Muscle layer of colon (tissue), 2 donors: ENCODE results near the gene C17orf107.
A peak's percentile ranks its signal among the peaks of the same experiment; 100 is the strongest.
"Not testable (repeated sequence)": the region's sequence is repeated elsewhere in the genome, so short reads cannot be mapped to it uniquely, and the experiment has no call there.

Source experiments
- H3K27ac ChIP-seq: one replicate; pipeline ENCODE4 v1.7.0; 2013; ENCODE audit warnings: low read depth, mild to moderate bottlenecking, low read length, moderate library complexity
- H3K27me3 ChIP-seq, 2 donors: one replicate each; pipeline ENCODE4 v1.7.0; 2013; ENCODE audit warnings: low read length in 2 of 2, mild to moderate bottlenecking in 2 of 2; ENCODE audit not compliant: insufficient read depth in 2 of 2, control insufficient read depth in 1 of 2
- H3K36me3 ChIP-seq: one replicate; pipeline ENCODE4 v1.7.0; 2013; ENCODE audit warnings: mild to moderate bottlenecking, low read length; ENCODE audit not compliant: insufficient read depth
- H3K4me1 ChIP-seq: one replicate; pipeline ENCODE4 v1.7.0; 2013; ENCODE audit warnings: mild to moderate bottlenecking, low read length; ENCODE audit not compliant: insufficient read depth
- H3K4me3 ChIP-seq, 2 donors: one replicate each; pipeline ENCODE4 v1.7.0; 2013; ENCODE audit warnings: low read length in 2 of 2, low read depth in 1 of 2, mild to moderate bottlenecking in 1 of 2, moderate library complexity in 1 of 2
- H3K9ac ChIP-seq: one replicate; pipeline ENCODE4 v1.7.0; 2013; ENCODE audit warnings: low read length
- H3K9me3 ChIP-seq: one replicate; pipeline ENCODE4 v1.7.0; 2013; ENCODE audit warnings: mild to moderate bottlenecking, low read length
- donor health status: abdominal sarcoma.
- donor health status: Adenocarcinoma of cecum.

C17orf107 gene

GRCh38 chr17:4858882-4859260 is 40.5 kb upstream of the C17orf107 start:
- Histone ChIP-seq H3K9me3 (no peaks in the 10 kb centered on the region), H3K27ac (peak overlapping the region; percentile 27), H3K36me3 (peaks cover 5% of the 10 kb centered on the region), H3K4me3 (no peak overlapping the region), H3K27me3 (no peaks in the 10 kb centered on the region), H3K4me1 (peaks cover 17% of the 10 kb centered on the region), H3K9ac (no peak overlapping the region)

DNA sequence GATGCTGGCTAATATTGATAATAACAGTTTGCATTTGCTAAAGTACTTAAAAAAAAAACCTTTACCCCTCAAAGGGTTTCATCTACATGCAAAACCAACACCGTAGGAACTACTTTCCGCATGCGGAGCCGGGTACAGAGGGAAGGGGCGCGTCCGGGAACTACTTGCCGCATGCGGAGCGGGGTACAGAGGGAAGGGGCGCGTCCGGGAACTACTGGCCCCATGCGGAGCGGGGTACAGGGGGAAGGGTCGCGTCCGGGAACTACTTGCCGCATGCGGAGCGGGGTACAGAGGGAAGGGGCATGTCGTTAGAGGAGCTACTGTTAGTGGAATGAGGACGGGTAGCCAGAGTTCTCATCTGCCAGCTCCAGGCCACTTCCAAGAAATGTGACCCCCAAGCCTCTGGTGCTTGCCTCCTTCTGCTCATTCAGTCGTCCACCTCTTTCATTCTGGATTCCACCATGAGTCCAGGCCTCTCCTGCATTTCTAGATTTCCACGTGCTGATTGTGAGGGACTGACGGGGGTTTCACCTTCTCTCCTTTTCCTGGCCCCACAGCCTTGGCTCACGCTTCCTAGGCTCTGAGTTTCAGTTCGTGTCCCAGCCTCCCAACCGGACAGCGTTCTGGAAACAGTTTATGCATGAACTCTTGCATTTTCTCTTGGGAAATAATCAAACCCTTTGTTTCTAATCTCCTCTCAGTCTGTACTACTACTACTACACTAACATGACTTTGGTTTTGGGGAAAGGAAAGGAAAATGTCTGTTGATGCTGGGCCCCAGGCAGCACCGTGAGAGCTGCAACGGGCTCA is 39.3 kb upstream of the C17orf107 start:
- peaks cover 17% of the 10 kb centered on the region for H3K4me1 ChIP-seq
- H3K4me3 ChIP-seq: no peak overlapping the region

DNA sequence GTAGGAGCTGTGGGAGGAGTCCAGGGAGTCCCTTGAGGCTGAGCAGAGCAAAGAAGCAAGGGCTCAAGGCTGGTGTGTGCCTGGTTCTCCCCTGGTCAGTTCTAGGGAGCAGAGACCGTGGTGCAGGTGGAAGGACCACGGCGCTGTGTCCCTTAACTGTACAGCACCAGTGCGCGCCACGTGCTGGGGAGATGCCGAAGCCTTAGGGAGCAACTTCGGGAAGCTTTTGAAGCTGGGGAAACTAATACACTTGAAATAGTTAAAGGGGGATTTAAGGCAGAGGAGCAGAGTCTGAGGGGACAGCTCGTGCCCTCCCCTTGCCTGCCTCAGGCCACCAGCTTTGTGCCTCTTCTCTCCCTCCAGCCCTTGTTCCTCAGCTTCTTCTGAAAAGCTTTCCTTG is 38.7 kb upstream of the C17orf107 start:
- Histone ChIP-seq H3K4me3 (no peak overlapping the region), H3K9ac (no peak overlapping the region), H3K27ac (no peak overlapping the region), H3K27me3 (no peaks in the 10 kb centered on the region), H3K36me3 (peaks cover 5% of the 10 kb centered on the region), H3K4me1 (peaks cover 17% of the 10 kb centered on the region), H3K9me3 (no peaks in the 10 kb centered on the region)

More for the DNA sequence above, 39.3 kb upstream of the C17orf107 start:
- H3K27me3 ChIP-seq: no peaks in the 10 kb centered on the region
- peaks cover 5% of the 10 kb centered on the region for H3K36me3 ChIP-seq
- H3K9ac ChIP-seq: no peak overlapping the region
- H3K9me3 ChIP-seq: no peaks in the 10 kb centered on the region
- no peak overlapping the region for H3K27ac ChIP-seq

DNA sequence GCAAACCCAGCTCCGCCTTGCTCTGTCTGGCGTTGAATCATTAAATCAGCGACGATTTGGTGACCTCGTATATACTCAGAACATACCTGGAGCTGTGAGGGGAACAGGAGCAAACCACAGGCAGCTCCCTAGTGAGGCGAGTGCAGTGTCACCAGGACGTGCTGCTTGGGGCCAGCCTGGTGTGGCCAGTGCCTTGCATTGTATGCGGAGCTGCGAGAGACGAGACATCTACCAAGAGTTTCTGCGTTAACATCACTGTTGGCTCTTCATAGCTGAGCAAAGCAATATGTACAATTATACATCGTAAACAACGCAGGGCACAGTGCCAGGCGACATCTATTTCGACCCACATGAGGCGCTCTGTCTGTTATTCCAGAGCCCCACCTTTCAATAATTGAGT is 38.3 kb upstream of the C17orf107 start:
- no peak overlapping the region for H3K27ac ChIP-seq
- no peak overlapping the region for H3K9ac ChIP-seq
- peaks cover 17% of the 10 kb centered on the region for H3K4me1 ChIP-seq
- peaks cover 5% of the 10 kb centered on the region for H3K36me3 ChIP-seq
- H3K4me3 ChIP-seq: no peak overlapping the region
- no peaks in the 10 kb centered on the region for H3K9me3 ChIP-seq
- no peaks in the 10 kb centered on the region for H3K27me3 ChIP-seq

- Histone ChIP-seq H3K9ac (no peak overlapping the region), H3K9me3 (no peaks in the 10 kb centered on the region), H3K4me3 (no peak overlapping the region), H3K4me1 (peaks cover 14% of the 10 kb centered on the region), H3K36me3 (peaks cover 5% of the 10 kb centered on the region), H3K27ac (no peak overlapping the region), H3K27me3 (no peaks in the 10 kb centered on the region)
Measured at GRCh38 chr17:4862720-4863119, 36.6 kb upstream of the C17orf107 start.

GRCh38 chr17:4863321-4863720 is 36.0 kb upstream of the C17orf107 start:
- no peaks in the 10 kb centered on the region for H3K9me3 ChIP-seq

GRCh38 chr17:4867535-4867934 is 31.8 kb upstream of the C17orf107 start:
- not testable (repeated sequence) for H3K27me3 ChIP-seq, H3K4me3 ChIP-seq, H3K9me3 ChIP-seq, H3K27ac ChIP-seq, H3K4me1 ChIP-seq, H3K9ac ChIP-seq, H3K36me3 ChIP-seq

More at GRCh38 chr17:4863321-4863720, 36.0 kb upstream of the C17orf107 start:
- Histone ChIP-seq H3K9ac (no peak overlapping the region), H3K36me3 (peaks cover 5% of the 10 kb centered on the region), H3K27ac (no peak overlapping the region), H3K4me1 (peaks cover 9% of the 10 kb centered on the region), H3K4me3 (no peak overlapping the region), H3K27me3 (no peaks in the 10 kb centered on the region)

DNA sequence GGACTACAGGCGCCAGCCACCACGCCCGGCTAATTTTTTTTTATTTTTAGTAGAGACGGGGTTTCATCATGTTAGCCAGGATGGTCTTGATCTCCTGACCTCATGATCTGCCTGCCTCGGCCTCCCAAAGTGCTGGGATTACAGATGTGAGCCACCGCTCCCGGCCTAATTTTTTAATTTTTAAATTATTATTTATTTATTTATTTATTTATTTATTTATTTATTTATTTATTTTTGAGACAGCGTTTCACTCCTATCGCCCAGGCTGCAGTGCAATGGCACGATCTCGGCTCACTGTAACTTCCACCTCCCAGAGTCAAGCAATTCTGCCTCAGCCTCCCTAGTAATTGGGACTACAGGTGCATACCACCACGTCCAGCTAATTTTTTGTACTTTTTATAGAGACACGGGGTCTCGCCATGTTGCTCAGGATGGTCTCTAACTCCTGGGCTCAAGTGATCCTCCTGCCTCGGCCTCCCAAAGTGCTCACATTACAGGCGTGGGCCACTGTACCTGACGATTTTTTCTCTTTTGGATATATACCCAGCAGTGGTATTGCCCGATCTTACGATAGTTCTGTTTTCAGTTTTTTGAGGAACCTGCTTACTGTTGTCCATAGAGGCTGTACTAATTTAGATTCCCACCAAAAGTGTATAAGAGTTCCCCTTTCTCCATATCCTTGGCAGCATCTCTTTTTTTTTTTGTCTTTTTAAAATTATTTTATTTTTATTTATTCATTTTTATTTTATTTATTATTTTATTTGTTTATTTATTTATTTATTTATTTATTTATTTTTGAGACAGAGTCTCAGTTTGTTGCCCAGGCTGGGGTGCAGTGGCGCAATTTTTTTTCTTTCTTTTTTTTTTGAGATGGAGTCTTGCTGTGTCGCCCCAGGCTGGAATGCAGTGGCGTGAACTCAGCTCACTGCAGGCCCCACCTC is 30.0 kb upstream of the C17orf107 start:
- H3K27ac ChIP-seq, H3K4me3 ChIP-seq, H3K27me3 ChIP-seq: not testable (repeated sequence)

GRCh38 chr17:4870855-4871254 is 28.5 kb upstream of the C17orf107 start:
- Histone ChIP-seq H3K4me1 (no peaks in the 10 kb centered on the region), H3K36me3 (no peaks in the 10 kb centered on the region), H3K27ac (no peak overlapping the region), H3K27me3 (no peaks in the 10 kb centered on the region), H3K4me3 (no peak overlapping the region), H3K9ac (no peak overlapping the region), H3K9me3 (no peaks in the 10 kb centered on the region)

More for the DNA sequence above, 30.0 kb upstream of the C17orf107 start:
- H3K9me3 ChIP-seq, H3K36me3 ChIP-seq, H3K9ac ChIP-seq, H3K4me1 ChIP-seq: not testable (repeated sequence)

GRCh38 chr17:4872786-4873185 is 26.6 kb upstream of the C17orf107 start:
- H3K9me3 ChIP-seq: no peaks in the 10 kb centered on the region
- H3K4me1 ChIP-seq: no peaks in the 10 kb centered on the region
- no peaks in the 10 kb centered on the region for H3K27me3 ChIP-seq
- no peak overlapping the region for H3K9ac ChIP-seq
- H3K27ac ChIP-seq: no peak overlapping the region
- no peaks in the 10 kb centered on the region for H3K36me3 ChIP-seq
- no peak overlapping the region for H3K4me3 ChIP-seq

DNA sequence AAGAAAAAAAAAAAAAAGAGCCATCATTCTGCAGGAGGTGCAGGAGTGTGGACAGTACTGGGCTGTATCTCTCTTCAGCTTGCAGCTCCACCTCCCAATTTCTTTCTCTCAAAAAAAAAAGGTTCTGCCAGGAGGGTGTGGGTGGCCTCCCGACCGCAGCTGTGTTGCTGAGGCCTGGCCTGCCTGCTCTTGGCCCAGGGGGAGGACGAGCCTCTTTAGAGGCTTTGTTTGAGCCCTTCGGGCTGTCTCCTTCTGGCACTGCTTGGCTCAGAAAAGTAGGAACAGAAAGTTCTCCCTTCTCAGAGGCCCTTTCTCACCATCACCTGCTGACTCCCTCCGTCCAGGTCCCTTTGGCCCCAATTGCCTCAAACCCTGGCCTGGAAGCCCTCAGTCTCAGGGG is 22.2 kb upstream of the C17orf107 start:
- H3K4me3 ChIP-seq: no peak overlapping the region
- H3K9me3 ChIP-seq: no peaks in the 10 kb centered on the region
- peaks cover 4% of the 10 kb centered on the region for H3K4me1 ChIP-seq
- H3K27ac ChIP-seq: no peak overlapping the region
- peaks cover 11% of the 10 kb centered on the region for H3K36me3 ChIP-seq
- no peak overlapping the region for H3K9ac ChIP-seq
- no peaks in the 10 kb centered on the region for H3K27me3 ChIP-seq
